ENCODE results near the gene SRMS.

DNA sequence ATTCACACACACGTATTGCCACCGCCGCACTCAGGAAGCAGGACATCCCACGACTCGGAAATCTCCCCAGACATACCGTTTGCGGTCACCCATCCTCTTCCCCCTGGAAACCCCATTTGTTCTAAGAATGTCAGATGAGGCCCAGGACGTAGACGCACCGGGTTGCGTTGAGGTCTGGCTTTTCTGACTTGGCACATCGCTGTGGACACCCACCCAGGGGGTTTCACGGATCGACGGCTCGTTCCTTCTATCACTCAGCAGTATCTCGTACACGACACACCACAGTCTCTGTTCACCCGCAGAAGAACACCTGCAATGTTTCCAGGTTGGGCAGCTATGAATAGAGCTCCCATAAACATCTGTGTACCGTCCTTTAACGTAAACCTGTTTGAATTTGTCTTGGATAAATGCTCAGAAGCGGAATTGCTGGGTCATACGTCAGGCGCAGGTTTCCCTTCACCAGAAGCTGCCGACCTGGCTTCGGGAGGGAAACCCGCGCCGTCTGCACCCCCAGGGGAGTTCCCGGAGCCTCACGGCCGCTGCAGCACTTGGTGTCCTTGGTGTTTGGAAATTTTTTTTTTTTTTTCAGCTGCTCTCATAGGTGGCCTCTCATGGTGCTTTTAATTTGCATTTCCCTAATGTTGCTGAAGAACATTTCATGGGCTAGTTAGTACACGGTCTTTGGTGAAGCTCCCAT, 39.3 kb downstream of the SRMS start:
- TF ChIP-seq, protein P1, sequence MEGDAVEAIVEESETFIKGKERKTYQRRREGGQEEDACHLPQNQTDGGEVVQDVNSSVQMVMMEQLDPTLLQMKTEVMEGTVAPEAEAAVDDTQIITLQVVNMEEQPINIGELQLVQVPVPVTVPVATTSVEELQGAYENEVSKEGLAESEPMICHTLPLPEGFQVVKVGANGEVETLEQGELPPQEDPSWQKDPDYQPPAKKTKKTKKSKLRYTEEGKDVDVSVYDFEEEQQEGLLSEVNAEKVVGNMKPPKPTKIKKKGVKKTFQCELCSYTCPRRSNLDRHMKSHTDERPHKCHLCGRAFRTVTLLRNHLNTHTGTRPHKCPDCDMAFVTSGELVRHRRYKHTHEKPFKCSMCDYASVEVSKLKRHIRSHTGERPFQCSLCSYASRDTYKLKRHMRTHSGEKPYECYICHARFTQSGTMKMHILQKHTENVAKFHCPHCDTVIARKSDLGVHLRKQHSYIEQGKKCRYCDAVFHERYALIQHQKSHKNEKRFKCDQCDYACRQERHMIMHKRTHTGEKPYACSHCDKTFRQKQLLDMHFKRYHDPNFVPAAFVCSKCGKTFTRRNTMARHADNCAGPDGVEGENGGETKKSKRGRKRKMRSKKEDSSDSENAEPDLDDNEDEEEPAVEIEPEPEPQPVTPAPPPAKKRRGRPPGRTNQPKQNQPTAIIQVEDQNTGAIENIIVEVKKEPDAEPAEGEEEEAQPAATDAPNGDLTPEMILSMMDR (IDR thresholded peaks at IDR 0.05; ENCODE audit: low read length), result no peak
- TF ChIP-seq EZH2 (optimal IDR thresholded peaks at IDR 0.05; ENCODE audit: low read depth, low read length), result no peak

All from MM.1S (cell line).